ENCODE results near the gene ULK3. TPM values are rescaled to one million over a fixed set of nuclear protein-coding genes. Genes with fewer than 3 reads are reported as not detected.
A peak's percentile ranks its signal among the peaks of the same experiment; 100 is the strongest.

The ULK3 gene
- total RNA-seq, 6 experiments from 2014 or later = 12.5 to 18.9 (median 16.1) TPM

GRCh38 chr15:74801311-74801997 is 41.5 kb downstream of the ULK3 start:
- Mint-ChIP-seq H3K36me3 (ENCODE audit: low read depth) (peaks cover 7% of the 10 kb centered on the region), H3K27me3 (ENCODE audit: insufficient read depth) (peaks cover 2% of the 10 kb centered on the region), H3K4me3 (no peak overlapping the region), H3K4me1 (ENCODE audit: low read depth) (no peaks in the 10 kb centered on the region), H3K27ac (peak overlapping the region; percentile 36; the same call in 1 of the 2 replicates), H3K9me3 (no peaks in the 10 kb centered on the region)
- TF ChIP-seq, protein P1, sequence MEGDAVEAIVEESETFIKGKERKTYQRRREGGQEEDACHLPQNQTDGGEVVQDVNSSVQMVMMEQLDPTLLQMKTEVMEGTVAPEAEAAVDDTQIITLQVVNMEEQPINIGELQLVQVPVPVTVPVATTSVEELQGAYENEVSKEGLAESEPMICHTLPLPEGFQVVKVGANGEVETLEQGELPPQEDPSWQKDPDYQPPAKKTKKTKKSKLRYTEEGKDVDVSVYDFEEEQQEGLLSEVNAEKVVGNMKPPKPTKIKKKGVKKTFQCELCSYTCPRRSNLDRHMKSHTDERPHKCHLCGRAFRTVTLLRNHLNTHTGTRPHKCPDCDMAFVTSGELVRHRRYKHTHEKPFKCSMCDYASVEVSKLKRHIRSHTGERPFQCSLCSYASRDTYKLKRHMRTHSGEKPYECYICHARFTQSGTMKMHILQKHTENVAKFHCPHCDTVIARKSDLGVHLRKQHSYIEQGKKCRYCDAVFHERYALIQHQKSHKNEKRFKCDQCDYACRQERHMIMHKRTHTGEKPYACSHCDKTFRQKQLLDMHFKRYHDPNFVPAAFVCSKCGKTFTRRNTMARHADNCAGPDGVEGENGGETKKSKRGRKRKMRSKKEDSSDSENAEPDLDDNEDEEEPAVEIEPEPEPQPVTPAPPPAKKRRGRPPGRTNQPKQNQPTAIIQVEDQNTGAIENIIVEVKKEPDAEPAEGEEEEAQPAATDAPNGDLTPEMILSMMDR (IDR thresholded peaks at IDR 0.05) = no peak
- DNase-seq = no peak

DNA sequence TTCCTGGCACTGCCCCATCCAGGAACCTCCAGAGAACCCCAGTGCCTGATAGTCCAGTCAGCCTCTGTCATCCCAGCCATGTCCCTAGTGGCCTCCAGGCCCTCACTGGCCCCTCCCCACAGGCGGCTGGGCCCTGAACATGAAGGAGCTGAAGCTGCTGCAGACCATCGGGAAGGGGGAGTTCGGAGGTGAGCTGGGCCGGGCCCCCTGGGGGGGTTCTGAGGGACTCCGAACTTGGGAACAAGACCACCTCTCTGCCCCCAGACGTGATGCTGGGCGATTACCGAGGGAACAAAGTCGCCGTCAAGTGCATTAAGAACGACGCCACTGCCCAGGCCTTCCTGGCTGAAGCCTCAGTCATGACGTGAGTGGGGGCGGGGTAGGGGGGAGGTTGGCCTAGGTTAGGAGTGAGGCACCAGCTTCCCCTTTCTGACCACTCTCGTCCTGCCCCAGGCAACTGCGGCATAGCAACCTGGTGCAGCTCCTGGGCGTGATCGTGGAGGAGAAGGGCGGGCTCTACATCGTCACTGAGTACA is 42.3 kb downstream of the ULK3 start:
- TF ChIP-seq, protein P1 (IDR thresholded peaks at IDR 0.05) = no peak
- no peak for DNase-seq
- Mint-ChIP-seq H3K4me3 (no peak overlapping the region), H3K9me3 (no peaks in the 10 kb centered on the region), H3K27ac (no peak overlapping the region), H3K4me1 (ENCODE audit: low read depth) (no peaks in the 10 kb centered on the region; the same call in 1 of the 2 replicates), H3K36me3 (ENCODE audit: low read depth) (peaks cover 7% of the 10 kb centered on the region), H3K27me3 (ENCODE audit: insufficient read depth) (peaks cover 2% of the 10 kb centered on the region)

- Mint-ChIP-seq H3K9me3 (no peaks in the 10 kb centered on the region), H3K4me3 (no peak overlapping the region), H3K36me3 (ENCODE audit: low read depth) (peaks cover 7% of the 10 kb centered on the region), H3K27me3 (ENCODE audit: insufficient read depth) (no peaks in the 10 kb centered on the region; the same call in 1 of the 2 replicates), H3K27ac (no peak overlapping the region; the same call in 1 of the 2 replicates), H3K4me1 (ENCODE audit: low read depth) (no peaks in the 10 kb centered on the region; the same call in 1 of the 2 replicates)
- DNase-seq = peak; percentile 53
- TF ChIP-seq, protein P1 (IDR thresholded peaks at IDR 0.05) = peak; percentile 98
These were observed 42.9 kb downstream of the ULK3 start for GRCh38 chr15:74799856-74800558.

GRCh38 chr15:74799255-74799855 is 43.6 kb downstream of the ULK3 start:
- DNase-seq = no peak
- no peaks in the 10 kb centered on the region; the same call in 1 of the 2 replicates for H3K4me1 Mint-ChIP-seq (ENCODE audit: low read depth)
- TF ChIP-seq, protein P1 (IDR thresholded peaks at IDR 0.05) = no peak
- H3K27ac Mint-ChIP-seq = no peak overlapping the region
- peaks cover 7% of the 10 kb centered on the region for H3K36me3 Mint-ChIP-seq (ENCODE audit: low read depth)
- no peaks in the 10 kb centered on the region for H3K9me3 Mint-ChIP-seq
- H3K27me3 Mint-ChIP-seq (ENCODE audit: insufficient read depth) = no peaks in the 10 kb centered on the region; the same call in 1 of the 2 replicates
- H3K4me3 Mint-ChIP-seq = no peak overlapping the region

GRCh38 chr15:74798388-74799254 is 44.3 kb downstream of the ULK3 start:
- H3K27ac Mint-ChIP-seq = no peak overlapping the region
- no peak overlapping the region for H3K4me3 Mint-ChIP-seq
- DNase-seq = no peak
- TF ChIP-seq, protein P1 (IDR thresholded peaks at IDR 0.05) = no peak
- H3K9me3 Mint-ChIP-seq = no peaks in the 10 kb centered on the region
- no peaks in the 10 kb centered on the region; the same call in 1 of the 2 replicates for H3K27me3 Mint-ChIP-seq (ENCODE audit: insufficient read depth)
- H3K36me3 Mint-ChIP-seq (ENCODE audit: low read depth) = no peaks in the 10 kb centered on the region; the same call in 1 of the 2 replicates
- H3K4me1 Mint-ChIP-seq (ENCODE audit: low read depth) = no peaks in the 10 kb centered on the region; the same call in 1 of the 2 replicates

Measured in HFFc6 (cell line).